ENCODE measurements around the gene NEK11.
"Not testable (repeated sequence)": the region's sequence is repeated elsewhere in the genome, so short reads cannot be mapped to it uniquely, and the experiment has no call there.

Gene NEK11

DNA sequence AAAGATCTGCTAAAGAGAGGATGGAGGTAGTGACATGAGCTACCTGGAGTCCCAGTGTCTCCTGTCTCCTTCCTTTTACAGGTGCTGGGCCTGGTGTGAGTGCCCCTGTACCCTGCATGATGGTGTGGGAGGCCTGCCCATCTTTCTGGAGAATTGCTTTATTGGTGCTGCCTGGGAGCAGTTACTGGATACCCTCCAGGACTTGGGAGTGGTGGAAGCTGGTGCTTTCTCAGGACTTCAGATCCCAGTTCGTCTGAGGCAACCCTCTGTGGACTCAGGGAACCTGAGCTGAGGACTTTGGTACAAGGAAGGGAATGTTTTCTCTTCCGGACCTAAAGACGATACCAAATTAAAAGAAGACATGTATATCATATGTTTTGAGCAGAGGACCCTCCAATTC, 336.6 kb downstream of the NEK11 start:
- ChIA-PET CTCF (no interaction called here), POLR2A (interaction anchor here (1.6 kb wide), 1 partner anchor 18 kb away, joined by 4 read pairs; the partner anchor contains the start of gene NUDT16)
- no peak for DNase-seq (ENCODE audit: extremely low spot score)
- TF ChIP-seq SUZ12 (IDR thresholded peaks at IDR 0.05) (no peak), FOXA1 (IDR thresholded peaks at IDR 0.05) (no peak), TARDBP (IDR thresholded peaks at IDR 0.05) (no peak), CTBP1 (IDR thresholded peaks at IDR 0.05; ENCODE audit: borderline replicate concordance) (no peak), NFRKB (IDR thresholded peaks at IDR 0.05) (no peak), FOXK2 (IDR thresholded peaks at IDR 0.05) (no peak), BHLHE40 (IDR thresholded peaks at IDR 0.05; ENCODE audit: borderline replicate concordance) (no peak), HDGF (IDR thresholded peaks at IDR 0.05; ENCODE audit: borderline replicate concordance) (no peak), ELF4 (IDR thresholded peaks at IDR 0.05) (no peak)

DNA sequence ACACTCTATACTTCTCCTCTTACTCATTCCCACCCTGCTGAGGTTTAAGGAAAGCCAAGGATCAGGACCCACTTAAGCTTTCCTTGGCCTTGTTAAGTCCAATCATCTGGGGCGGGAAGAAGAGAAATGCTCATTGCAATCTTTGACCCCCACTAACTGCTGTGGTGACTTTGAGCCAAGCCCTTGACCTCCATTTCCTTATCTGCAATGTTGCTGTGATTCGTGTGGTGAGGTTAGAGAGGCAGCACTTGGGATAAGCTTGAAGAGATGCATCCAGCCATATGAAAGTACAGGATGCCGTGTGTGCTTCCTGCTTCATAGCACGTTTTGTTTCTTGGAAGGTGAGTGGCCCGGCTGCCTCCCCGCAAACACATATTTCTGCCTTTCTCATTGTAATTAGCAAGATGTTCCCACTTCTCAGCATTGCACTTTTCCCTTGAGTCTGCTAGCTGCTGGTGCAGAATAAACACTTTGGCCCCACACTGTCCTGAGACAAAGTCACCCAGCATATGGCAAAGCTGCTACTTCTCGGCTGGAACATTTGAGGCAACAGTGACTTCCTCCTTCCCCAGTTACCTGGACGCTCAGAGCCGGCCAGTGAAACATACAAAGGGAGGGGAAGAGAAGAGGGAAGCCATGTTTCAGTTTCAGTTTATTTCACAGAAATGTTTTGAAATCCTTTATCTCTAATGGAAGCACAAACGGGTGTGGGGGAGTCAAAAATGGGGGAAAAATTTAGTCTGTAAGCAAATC, 344.4 kb downstream of the NEK11 start:
- no peak for DNase-seq (ENCODE audit: extremely low spot score)
- TF ChIP-seq FOXK2 (IDR thresholded peaks at IDR 0.05) (no peak), FOXA1 (IDR thresholded peaks at IDR 0.05) (no peak), TARDBP (IDR thresholded peaks at IDR 0.05) (no peak)
- ChIA-PET POLR2A (interaction anchor here (1.6 kb wide), 1 partner anchor 10 kb away, joined by 4 read pairs; the partner anchor contains the start of gene NUDT16), CTCF (interaction anchor here (0.6 kb wide), 1 partner anchor 27 kb away, joined by 4 read pairs; no protein-coding TSS in a partner anchor)

DNA sequence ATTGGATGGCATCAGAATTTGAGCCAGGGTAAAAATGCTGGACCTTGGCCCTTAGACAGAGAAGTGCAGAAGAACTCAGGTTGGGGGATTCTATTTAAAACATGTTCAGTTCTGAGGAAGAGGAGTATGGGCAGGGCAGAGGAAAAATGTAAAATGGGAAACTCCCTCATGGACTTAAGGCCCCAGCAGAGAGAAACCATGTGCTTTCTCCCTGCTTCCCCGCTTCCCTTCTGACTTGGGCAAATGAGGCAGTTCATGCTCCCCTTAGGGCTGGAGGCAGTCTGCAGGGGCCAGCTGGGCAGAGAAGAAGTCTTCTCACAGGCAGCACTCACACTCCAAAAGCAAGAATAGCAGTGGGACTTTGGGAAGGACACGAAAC, 345.0 kb downstream of the NEK11 start:
- no peak for TF ChIP-seq LEF1 (IDR thresholded peaks at IDR 0.05; ENCODE audit: borderline replicate concordance)
- no peak for TF ChIP-seq ELF4 (IDR thresholded peaks at IDR 0.05)
- TF ChIP-seq CTBP1 (IDR thresholded peaks at IDR 0.05; ENCODE audit: borderline replicate concordance), result no peak
- no peak for TF ChIP-seq SUZ12 (IDR thresholded peaks at IDR 0.05)
- TF ChIP-seq, protein P1, sequence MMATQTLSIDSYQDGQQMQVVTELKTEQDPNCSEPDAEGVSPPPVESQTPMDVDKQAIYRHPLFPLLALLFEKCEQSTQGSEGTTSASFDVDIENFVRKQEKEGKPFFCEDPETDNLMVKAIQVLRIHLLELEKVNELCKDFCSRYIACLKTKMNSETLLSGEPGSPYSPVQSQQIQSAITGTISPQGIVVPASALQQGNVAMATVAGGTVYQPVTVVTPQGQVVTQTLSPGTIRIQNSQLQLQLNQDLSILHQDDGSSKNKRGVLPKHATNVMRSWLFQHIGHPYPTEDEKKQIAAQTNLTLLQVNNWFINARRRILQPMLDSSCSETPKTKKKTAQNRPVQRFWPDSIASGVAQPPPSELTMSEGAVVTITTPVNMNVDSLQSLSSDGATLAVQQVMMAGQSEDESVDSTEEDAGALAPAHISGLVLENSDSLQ (IDR thresholded peaks at IDR 0.05), result no peak
- TF ChIP-seq BHLHE40 (IDR thresholded peaks at IDR 0.05; ENCODE audit: borderline replicate concordance), result no peak
- TF ChIP-seq L3MBTL2 (conservative IDR thresholded peaks at IDR 0.05), result no peak
- TF ChIP-seq FOXA1 (IDR thresholded peaks at IDR 0.05), result no peak
- TF ChIP-seq HDGF (IDR thresholded peaks at IDR 0.05; ENCODE audit: borderline replicate concordance), result no peak
- no peak for TF ChIP-seq ZNF384 (IDR thresholded peaks at IDR 0.05)
- TF ChIP-seq FOXM1 (IDR thresholded peaks at IDR 0.05; ENCODE audit: borderline replicate concordance), result no peak
- no peak for TF ChIP-seq SP1 (IDR thresholded peaks at IDR 0.05)
- TF ChIP-seq ARNT (IDR thresholded peaks at IDR 0.05), result no peak
- TF ChIP-seq TARDBP (IDR thresholded peaks at IDR 0.05), result no peak
- CTCF ChIA-PET, result interaction anchor here (0.6 kb wide), 1 partner anchor 27 kb away, joined by 4 read pairs; no protein-coding TSS in a partner anchor
- no peak for DNase-seq (ENCODE audit: extremely low spot score)
- POLR2A ChIA-PET, result interaction anchor here (1.6 kb wide), 1 partner anchor 9 kb away, joined by 4 read pairs; the partner anchor contains the start of gene NUDT16

DNA sequence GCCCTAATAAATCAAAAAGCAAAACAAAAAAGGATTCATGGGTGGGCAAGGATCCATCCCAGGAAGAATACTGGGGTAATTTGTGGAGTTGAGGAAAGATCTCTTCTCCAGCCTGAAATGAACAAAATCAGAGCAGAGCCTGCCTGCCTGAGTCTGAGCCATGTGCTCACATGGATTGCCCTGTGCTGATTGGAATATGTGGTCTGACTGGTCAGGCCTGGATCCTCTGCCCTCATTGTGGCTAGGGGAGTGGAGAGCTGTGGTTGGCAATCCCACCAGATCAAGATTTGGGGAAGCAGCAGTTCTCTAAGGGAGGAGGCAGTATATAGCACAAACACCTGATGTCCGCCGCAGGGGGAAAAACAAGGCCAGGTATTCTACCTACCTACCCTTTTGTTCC, 348.1 kb downstream of the NEK11 start:
- ChIA-PET CTCF (no interaction called here), POLR2A (no interaction called here)
- no peak for DNase-seq (ENCODE audit: extremely low spot score)

DNA sequence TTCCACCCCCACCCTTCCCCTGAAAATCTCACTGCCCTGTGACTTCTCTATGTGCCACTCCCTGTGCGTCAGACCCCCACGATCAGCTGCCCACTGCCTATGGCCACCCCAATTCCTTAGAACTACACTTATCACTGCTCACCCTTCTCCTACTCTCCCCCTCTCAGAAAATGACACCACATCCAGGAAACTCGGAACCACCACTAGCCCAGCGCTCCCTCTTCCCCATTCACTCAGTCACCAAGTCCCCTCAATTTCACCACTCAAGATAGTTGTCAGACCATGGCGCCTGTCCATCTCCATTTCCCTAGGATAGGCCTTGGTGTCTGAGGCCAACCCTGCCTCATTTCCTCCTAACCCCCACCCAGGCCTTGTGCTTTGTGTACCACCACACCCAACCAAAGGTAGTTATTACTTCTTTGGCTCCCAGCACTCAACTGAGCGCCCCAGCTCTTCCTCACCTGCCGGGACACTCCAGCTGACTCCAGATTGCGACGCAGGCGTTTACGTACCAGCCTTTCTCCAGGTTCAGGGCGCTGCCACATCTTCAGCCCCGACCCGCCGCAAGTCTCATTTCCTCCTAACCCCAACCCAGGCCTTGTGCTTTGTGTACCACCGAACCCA, 354.3 kb downstream of the NEK11 start:
- POLR2A ChIA-PET, result interaction anchor here (0.6 to 1.9 kb wide), 13 partner anchors 9 to 487 kb away, joined by 3 to 9 read pairs (median 3); partner anchors contain the start of genes ASTE1, ATP2C1 and NEK11
- CTCF ChIA-PET; DNase-seq (ENCODE audit: extremely low spot score): not testable (repeated sequence)

More for the DNA sequence above, 348.1 kb downstream of the NEK11 start:
- TF ChIP-seq L3MBTL2 (conservative IDR thresholded peaks at IDR 0.05), result no peak
- no peak for TF ChIP-seq TARDBP (IDR thresholded peaks at IDR 0.05)
- no peak for TF ChIP-seq ARNT (IDR thresholded peaks at IDR 0.05)
- TF ChIP-seq ZNF384 (IDR thresholded peaks at IDR 0.05), result no peak
- no peak for TF ChIP-seq HDGF (IDR thresholded peaks at IDR 0.05; ENCODE audit: borderline replicate concordance)
- no peak for TF ChIP-seq FOXA1 (IDR thresholded peaks at IDR 0.05)
- no peak for TF ChIP-seq NFRKB (IDR thresholded peaks at IDR 0.05)
- TF ChIP-seq SUZ12 (IDR thresholded peaks at IDR 0.05), result no peak
- TF ChIP-seq FOXK2 (IDR thresholded peaks at IDR 0.05), result no peak

DNA sequence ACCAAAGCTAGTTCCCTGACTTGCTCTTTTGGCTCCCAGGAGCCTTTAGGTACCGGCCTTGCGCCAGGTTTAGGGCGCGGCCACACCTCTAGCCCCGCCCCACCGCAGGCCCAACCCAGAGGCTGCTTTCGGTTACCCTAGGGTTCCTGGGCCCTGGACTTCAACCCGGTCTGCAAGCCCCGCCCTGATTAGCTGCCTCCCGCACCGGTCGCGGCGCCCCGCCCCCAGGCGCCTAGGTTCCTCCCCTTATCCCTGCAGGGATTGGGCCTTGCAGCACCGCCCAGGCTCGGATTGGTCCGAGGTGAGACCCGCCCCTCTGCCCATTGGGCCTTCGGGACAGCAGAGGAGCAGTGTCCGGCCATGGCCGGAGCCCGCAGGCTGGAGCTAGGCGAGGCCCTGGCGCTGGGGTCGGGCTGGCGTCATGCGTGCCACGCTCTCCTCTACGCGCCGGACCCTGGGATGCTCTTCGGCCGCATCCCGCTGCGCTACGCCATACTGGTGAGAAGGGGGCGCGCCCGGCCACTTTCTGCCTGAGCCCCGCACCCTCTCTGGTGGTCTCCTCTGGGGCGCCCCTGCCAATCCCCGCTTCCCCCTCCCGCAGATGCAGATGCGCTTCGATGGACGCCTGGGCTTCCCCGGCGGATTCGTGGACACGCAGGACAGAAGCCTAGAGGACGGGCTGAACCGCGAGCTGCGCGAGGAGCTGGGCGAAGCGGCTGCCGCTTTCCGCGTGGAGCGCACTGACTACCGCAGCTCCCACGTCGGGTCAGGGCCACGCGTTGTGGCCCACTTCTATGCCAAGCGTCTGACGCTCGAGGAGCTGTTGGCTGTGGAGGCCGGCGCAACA, 355.0 kb downstream of the NEK11 start, which contains the start of gene NUDT16:
Gene NUDT16 (plus strand): TSS at position 330 of the 847 bp plus-strand sequence. CDS start 31 bp downstream, at position 361.
- POLR2A ChIA-PET, result interaction anchor here (0.6 to 1.9 kb wide), 13 partner anchors 9 to 488 kb away, joined by 3 to 9 read pairs (median 3); partner anchors contain the start of genes ASTE1, ATP2C1 and NEK11
- CTCF ChIA-PET, result interaction anchor here (0.6 kb wide), 1 partner anchor 46 kb away, joined by 3 read pairs; no protein-coding TSS in a partner anchor

More for the DNA sequence above, 354.3 kb downstream of the NEK11 start:
- peak; percentile 9 for TF ChIP-seq L3MBTL2 (conservative IDR thresholded peaks at IDR 0.05)

More for the DNA sequence above, 355.0 kb downstream of the NEK11 start, which contains the start of gene NUDT16:
- peak; percentile 97 for DNase-seq (ENCODE audit: extremely low spot score)
- TF ChIP-seq L3MBTL2 (conservative IDR thresholded peaks at IDR 0.05) (peak; percentile 80), BHLHE40 (IDR thresholded peaks at IDR 0.05; ENCODE audit: borderline replicate concordance) (no peak), FOXA1 (IDR thresholded peaks at IDR 0.05) (no peak), HDGF (IDR thresholded peaks at IDR 0.05; ENCODE audit: borderline replicate concordance) (0 out of 2 replicates have a peak, but pooled peaks have one; percentile 48), ELF4 (IDR thresholded peaks at IDR 0.05) (no peak), ZNF384 (IDR thresholded peaks at IDR 0.05) (no peak)

Data from HEK293T (cell line).